Erythroblast (primary cell): ENCODE data around the gene KAT14.

Source experiments
- GATA1 ChIP-seq: IDR thresholded peaks from 2 replicates; pipeline ENCODE4 v1.6.1; 2011; ENCODE audit warnings: low read depth, mild to moderate bottlenecking, control low read depth, low read length, moderate library complexity
- POLR2A ChIP-seq: IDR thresholded peaks from 2 replicates; pipeline ENCODE4 v1.6.1; 2011; ENCODE audit warnings: mild to moderate bottlenecking, low read length

DNA sequence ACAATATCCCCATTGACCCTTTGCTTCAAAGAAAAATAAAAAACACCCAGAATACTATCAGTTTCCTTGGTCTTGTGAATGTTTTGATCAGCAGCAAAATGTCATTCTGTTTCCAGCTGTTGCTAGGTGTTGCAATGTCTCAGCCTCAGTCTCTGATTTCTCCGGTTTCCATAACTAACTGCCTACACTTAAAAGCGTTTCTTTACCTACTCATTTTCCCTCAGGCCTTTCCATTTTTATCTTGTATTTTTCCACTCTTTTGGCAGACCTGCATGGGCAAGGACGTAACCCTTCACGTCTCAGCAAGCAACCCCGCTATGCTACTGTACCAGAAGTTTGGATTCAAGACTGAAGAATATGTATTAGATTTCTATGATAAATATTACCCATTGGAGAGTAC is 49.4 kb downstream of the KAT14 start:
- TF ChIP-seq POLR2A (no peak), GATA1 (no peak)
